HUES48 (cell line): Measurements from ENCODE around the gene MGAT1.
A peak's percentile ranks its signal among the peaks of the same experiment; 100 is the strongest.

ENCODE experiments used
- H3K27ac ChIP-seq: one replicate; pipeline ENCODE4 v1.7.0; 2013; ENCODE audit warnings: low read depth, low read length, inconsistent platforms
- H3K27me3 ChIP-seq: 2 replicates; pipeline ENCODE4 v1.6.1; 2013; ENCODE audit warnings: mild to moderate bottlenecking, low read length; ENCODE audit not compliant: control insufficient read depth, insufficient read depth
- H3K36me3 ChIP-seq: 2 replicates; pipeline ENCODE4 v1.6.1; 2013; ENCODE audit warnings: low read length; ENCODE audit not compliant: control insufficient read depth, insufficient read depth
- H3K4me1 ChIP-seq: 2 replicates; pipeline ENCODE4 v1.6.1; 2013; ENCODE audit warnings: mild to moderate bottlenecking, low read length; ENCODE audit not compliant: control insufficient read depth, insufficient read depth
- H3K4me3 ChIP-seq: 2 replicates; pipeline ENCODE4 v1.5.1; 2013; ENCODE audit warnings: mild to moderate bottlenecking, low read depth, low read length
- H3K9ac ChIP-seq: 2 replicates; pipeline ENCODE4 v1.6.1; 2013; ENCODE audit warnings: mild to moderate bottlenecking, low read depth, low read length, moderate library complexity
- H3K9me3 ChIP-seq: 2 replicates; pipeline ENCODE4 v1.6.1; 2013; ENCODE audit warnings: low read length; ENCODE audit not compliant: control insufficient read depth, insufficient read depth

MGAT1 gene

DNA sequence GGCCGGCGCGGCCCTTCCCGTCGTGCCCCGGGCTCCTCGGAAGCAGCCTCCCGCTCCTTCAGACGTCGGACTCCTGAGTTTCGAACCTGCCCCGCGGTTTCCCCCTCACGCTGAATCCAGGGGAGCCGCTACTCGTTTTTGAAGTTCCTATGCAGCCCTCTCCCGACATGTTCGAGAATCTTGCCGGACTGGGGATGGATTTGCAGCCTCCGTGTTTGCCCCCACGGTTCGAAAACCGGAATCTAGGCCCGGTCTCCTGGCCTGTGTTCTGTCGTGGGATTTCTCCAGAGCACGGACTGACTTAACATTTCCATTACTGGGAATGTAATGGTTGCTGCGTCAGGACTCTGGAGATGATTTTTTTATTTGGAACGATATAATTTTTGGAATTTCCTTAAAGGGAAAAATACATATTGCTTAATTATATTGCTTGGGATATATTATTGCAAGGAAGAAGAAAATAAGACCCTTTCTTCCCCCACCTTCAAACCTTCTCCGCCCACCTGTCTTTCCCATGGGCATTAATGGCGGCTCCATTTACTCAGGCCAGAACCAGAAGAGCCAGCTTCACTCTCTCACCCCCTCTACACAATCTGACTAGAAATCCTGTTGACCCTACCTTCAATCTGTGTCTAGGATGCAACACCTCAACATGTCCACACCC lies 8.5 kb upstream of the MGAT1 start:
- peak overlapping the region; percentile 97; the same call in 1 of the 2 replicates for H3K9ac ChIP-seq
- peaks cover 25% of the 10 kb centered on the region for H3K4me1 ChIP-seq
- no peaks in the 10 kb centered on the region for H3K27me3 ChIP-seq
- H3K36me3 ChIP-seq: peaks cover 11% of the 10 kb centered on the region; the same call in 1 of the 2 replicates
- peak overlapping the region; percentile 99 for H3K27ac ChIP-seq
- H3K9me3 ChIP-seq: no peaks in the 10 kb centered on the region
- peak overlapping the region; percentile 89 for H3K4me3 ChIP-seq

DNA sequence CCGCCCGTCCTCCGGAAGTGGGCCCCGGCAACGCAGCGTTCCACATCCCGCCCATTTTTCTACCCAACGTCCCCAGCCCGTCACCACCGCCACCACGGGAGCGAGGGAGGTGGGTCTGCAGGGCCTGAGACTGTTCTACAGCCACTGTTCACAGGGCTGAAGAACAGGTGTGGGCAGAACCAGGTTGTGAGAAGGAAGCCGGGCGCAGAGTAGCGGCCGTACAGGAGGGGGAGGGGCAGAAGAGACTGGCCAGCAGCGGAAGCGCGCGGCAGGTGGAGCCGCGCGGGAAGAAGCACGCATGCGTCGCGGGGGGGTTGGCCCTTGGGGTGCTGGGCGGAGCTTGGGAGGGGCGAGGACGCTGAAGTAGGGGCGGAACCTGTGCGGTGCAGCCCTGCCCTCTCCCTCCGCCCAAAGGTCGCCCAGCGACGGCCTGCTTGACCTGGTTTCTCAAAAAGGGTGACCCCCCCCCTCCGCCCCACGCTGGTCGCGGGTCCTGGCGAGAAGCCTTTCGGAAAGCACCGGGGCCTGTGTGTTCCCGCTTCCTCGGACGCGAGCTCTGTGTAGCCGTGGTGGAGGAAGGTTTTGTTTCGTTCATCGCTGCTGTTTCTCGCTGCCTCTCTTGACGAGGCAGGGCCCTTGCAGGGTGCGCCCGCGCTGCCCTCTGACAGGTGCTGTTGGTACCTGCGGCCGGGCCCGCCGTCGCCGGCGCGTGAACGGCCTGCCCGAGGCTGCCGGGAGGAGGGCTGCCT lies 7.8 kb upstream of the MGAT1 start:
- H3K27ac ChIP-seq: peak overlapping the region; percentile 99
- H3K9ac ChIP-seq: peak overlapping the region; percentile 97
- peak overlapping the region; percentile 89 for H3K4me3 ChIP-seq
- H3K27me3 ChIP-seq: no peaks in the 10 kb centered on the region
- no peaks in the 10 kb centered on the region for H3K9me3 ChIP-seq
- H3K4me1 ChIP-seq: peaks cover 25% of the 10 kb centered on the region
- peaks cover 11% of the 10 kb centered on the region; the same call in 1 of the 2 replicates for H3K36me3 ChIP-seq

DNA sequence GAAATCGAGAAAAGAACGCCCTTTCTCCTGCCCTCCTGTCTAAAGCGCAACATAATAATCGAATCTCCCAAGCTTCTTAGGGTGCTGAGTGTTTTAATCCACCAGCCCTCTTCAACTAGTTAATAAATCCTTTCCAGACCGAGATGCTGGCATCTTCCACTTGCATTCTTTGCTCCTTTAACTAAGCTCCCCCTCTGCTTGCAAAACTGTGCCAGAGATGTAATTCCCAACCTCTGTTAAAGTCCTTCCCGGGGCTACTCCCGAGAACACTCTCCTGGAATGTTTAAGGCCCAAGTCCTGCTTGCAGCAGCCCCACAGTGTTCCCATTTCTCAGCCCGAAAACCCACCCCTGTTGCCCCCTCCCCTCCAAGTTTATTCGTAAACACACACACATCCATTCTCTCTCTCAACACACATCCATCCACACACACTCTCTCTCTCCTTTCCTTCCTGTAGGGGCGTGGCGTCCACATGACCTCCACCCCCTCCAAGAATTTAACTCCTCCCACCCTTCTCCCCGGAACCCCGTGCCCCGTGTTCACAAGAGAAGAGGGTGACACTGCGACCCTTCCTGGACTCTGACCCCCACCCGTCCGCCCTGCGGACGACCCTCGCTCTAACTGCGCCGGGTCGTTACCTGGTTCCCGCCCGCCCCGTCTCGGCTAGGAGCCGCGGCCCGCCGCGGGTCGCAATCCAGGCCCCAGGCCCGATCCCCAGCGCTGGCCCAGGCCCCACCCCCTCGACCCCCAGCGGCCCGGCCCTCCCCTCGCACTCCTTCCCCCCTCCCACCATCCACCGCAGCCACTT lies 7.0 kb upstream of the MGAT1 start:
- peak overlapping the region; percentile 99 for H3K27ac ChIP-seq
- peaks cover 25% of the 10 kb centered on the region for H3K4me1 ChIP-seq
- H3K9ac ChIP-seq: peak overlapping the region; percentile 65

DNA sequence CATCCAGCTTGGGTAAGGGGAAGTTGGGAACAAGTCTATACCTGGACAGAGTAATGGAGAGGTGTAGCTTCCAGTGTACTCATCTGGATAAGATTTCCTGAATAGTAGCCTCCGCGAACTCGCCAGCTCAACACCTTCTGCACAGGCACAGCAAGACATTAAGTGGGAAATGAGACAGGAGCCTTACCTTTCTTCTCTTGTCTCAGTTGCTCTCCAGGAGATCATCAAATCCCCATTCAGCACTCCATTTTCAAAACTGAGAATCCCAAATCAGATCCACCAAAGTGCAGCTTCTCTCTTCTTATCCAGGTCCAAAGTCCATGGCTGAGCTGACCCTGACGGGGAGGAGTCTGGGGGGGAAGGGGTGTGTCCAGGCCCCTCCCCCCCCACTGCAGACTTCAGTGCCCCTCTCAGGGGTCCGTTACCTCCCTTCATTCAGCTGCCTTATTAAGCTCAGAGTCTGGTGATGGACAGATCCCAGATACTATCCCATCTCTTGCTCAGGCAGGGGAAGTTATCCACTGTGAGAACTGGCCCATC lies 5.9 kb upstream of the MGAT1 start:
- Histone ChIP-seq H3K4me3 (peak overlapping the region; percentile 89), H3K27me3 (no peaks in the 10 kb centered on the region), H3K36me3 (peaks cover 13% of the 10 kb centered on the region; the same call in 1 of the 2 replicates), H3K9ac (no peak overlapping the region), H3K9me3 (no peaks in the 10 kb centered on the region), H3K27ac (no peak overlapping the region), H3K4me1 (peaks cover 27% of the 10 kb centered on the region)

More for the DNA sequence above, 7.0 kb upstream of the MGAT1 start:
- H3K27me3 ChIP-seq: no peaks in the 10 kb centered on the region
- H3K4me3 ChIP-seq: peak overlapping the region; percentile 89
- H3K9me3 ChIP-seq: no peaks in the 10 kb centered on the region
- peaks cover 12% of the 10 kb centered on the region; the same call in 1 of the 2 replicates for H3K36me3 ChIP-seq

DNA sequence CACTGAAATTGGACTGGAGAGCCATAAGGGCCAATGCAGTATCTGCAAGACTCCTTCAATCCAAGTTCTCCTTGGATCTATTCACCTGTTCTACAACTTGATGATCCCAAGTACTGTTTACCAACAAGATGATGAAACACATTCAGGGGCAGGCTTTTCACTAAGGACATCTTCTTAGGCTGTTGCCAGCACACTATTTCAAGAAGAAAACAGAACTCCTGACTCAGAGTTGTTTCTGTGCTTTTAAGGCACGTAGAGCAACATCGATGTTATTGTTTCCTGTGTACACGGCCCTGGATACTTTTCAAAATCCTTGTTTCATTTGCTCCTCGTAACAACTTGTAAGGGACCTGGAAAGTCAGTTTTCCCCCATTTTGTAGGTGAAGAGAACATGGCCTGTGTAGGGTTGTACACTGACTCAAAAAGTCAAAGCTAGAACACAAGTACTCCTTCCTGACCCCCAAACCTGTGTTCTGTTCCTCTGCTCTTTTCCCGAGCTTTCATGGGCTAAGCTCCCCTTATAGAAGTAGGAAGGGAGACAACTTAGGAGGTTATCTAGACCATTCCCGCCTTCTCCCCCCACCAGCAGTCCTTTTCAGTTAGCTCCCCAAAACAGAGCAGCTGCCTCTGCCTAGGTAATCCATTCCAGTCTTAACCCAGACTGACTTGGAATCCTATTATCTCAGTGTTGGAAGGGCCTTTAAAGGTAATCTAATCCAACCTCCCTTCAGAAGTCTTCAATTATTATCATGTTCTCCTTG lies 5.2 kb upstream of the MGAT1 start:
- H3K36me3 ChIP-seq: peaks cover 13% of the 10 kb centered on the region; the same call in 1 of the 2 replicates
- H3K4me3 ChIP-seq: peak overlapping the region; percentile 89; the same call in 1 of the 2 replicates
- no peak overlapping the region for H3K27ac ChIP-seq
- H3K9ac ChIP-seq: no peak overlapping the region
- H3K27me3 ChIP-seq: no peaks in the 10 kb centered on the region
- H3K4me1 ChIP-seq: peaks cover 31% of the 10 kb centered on the region
- H3K9me3 ChIP-seq: no peaks in the 10 kb centered on the region

DNA sequence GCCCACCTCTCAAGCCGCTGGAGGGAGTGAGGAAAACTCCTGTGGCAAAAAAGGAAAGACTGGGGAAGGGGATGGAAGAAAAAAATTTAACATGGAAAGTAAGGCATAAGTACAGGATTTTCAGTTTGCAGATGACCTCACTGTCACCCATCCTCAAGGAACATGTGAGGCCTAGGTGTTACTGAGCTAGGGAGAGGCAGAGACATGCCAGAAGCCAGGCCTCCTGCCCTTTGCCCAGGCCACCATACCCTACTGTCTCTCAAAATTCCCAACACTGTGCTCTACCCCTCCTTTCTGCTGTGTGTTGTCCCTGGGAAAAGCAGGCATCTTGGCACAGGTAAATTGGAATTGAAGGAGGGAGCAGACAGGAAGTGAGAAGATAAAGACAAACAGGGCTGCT lies 4.4 kb upstream of the MGAT1 start:
- Histone ChIP-seq H3K27ac (no peak overlapping the region), H3K27me3 (no peaks in the 10 kb centered on the region)

DNA sequence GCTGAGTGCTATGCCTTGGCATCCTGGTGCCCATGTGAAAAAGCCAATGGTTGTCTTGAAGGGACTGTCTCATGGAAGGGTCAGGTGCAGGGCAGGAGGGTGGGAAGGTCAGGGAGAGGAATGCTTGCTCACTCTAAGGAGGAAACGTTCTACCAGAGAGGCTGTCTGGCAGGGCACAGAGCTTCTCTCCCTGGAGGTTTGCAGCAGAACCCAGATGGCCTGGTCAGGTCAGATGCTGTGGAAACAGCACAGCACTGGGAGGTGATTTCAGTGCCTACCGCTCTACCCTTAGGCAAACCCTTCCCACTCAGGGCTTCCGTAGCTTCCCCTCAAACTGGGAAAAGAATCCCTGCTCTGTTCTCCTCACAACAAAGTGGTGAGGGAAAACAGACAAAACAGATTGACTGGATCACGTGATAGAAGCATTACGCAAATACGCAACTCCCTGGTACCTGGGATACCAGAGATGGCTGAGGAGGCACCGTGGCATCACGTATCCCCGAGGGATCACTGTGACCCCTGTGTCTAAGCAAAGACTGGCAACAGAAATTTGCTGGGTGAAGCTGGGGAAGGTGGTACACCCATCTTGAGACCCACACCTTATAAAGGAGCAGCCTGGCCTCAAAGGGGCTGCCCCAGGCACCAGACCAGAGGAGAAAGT lies 3.9 kb upstream of the MGAT1 start:
- H3K36me3 ChIP-seq: peaks cover 13% of the 10 kb centered on the region; the same call in 1 of the 2 replicates
- H3K4me3 ChIP-seq: no peak overlapping the region
- H3K4me1 ChIP-seq: peaks cover 33% of the 10 kb centered on the region
- H3K27ac ChIP-seq: no peak overlapping the region
- no peak overlapping the region for H3K9ac ChIP-seq
- no peaks in the 10 kb centered on the region for H3K27me3 ChIP-seq
- no peaks in the 10 kb centered on the region for H3K9me3 ChIP-seq

More for the DNA sequence above, 4.4 kb upstream of the MGAT1 start:
- no peaks in the 10 kb centered on the region for H3K9me3 ChIP-seq
- H3K4me3 ChIP-seq: no peak overlapping the region
- no peak overlapping the region for H3K9ac ChIP-seq
- peaks cover 13% of the 10 kb centered on the region; the same call in 1 of the 2 replicates for H3K36me3 ChIP-seq
- H3K4me1 ChIP-seq: peaks cover 31% of the 10 kb centered on the region

DNA sequence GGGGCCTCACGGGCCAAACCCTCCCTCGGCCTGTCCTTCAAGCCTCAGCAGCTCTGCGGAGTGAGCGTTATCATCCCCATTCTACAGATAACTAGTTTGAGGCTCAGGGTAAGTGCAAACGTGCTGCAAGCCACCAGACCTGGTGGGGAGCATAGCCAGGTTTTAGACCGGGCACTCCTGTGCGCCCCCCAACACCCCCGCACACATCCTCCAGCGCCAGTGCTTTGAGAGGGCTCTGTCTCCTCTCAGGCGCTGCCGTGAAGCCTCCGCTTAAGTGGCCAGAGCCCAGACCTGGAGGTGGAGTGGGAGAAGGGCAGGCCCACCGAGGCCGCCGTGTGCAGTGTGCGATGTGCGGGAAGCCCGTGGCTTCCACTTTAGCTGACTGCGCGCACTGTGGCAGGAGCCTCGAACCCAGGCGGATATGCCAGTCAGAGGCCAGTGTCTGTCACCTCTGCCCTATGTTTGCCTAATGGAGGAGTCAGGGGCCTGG lies 1.6 kb upstream of the MGAT1 start:
- Histone ChIP-seq H3K4me3 (no peak overlapping the region), H3K27me3 (no peaks in the 10 kb centered on the region), H3K9ac (no peak overlapping the region), H3K9me3 (no peaks in the 10 kb centered on the region), H3K36me3 (peaks cover 20% of the 10 kb centered on the region), H3K4me1 (peaks cover 28% of the 10 kb centered on the region), H3K27ac (no peak overlapping the region)

DNA sequence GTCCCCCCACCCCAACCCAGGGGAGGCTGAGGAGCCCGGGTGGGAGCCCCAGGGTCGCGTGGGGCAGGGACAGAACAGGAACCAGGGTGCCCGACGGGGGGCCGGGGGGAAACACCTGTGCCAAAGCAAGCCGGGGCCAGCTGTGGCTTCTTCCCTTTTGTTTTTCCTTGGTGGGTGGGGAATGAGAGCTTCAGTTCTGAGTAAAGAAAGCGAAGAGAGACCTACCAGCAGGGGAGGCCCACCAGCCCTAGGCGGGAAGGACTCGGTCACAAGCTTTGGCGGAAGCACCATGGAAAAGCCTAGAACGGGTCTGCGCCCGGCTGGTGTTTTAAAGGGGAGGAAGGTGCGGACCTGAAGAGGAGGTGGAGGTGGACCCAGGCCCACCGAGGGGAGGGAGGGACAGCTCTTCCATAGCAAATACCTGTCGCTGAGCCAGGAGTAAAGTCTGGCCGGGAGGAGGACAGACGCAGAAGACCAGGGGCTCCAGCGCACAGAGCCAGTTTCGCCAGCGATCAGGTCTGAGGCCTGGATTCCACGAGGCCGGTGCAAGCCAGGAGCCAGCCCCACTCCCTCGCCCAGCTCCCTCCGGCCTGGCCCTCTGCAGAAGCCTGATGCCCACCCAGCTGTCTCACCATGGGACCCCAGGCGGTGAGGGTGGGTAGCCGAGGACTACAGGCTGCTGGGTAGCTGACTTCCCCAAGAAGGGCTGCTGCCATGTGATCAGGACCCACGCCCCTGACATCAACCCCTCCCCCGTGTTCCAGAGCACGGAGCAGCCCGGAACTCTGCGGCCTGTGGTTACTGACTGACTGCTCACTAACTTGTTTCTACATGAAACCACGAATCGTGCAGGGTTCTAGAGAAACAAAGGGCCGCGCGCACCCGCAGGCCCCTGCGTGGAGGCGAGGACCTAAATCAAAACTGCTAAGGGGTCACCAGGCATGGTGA lies 849 bp upstream of the MGAT1 start:
- Histone ChIP-seq H3K27me3 (no peaks in the 10 kb centered on the region), H3K9me3 (no peaks in the 10 kb centered on the region), H3K4me3 (peak overlapping the region; percentile 52), H3K4me1 (peaks cover 22% of the 10 kb centered on the region), H3K27ac (peak overlapping the region; percentile 88), H3K9ac (no peak overlapping the region), H3K36me3 (peaks cover 20% of the 10 kb centered on the region)
